ENCODE measurements around the gene ACADS.

- TF ChIP-seq GATA2 (IDR thresholded peaks at IDR 0.05; ENCODE audit: low read depth, low read length) (no peak), GATA3 (IDR thresholded peaks at IDR 0.05; ENCODE audit: low read depth, low read length) (no peak)
Measured at GRCh38 chr12:120722784-120723183, 2.8 kb upstream of the ACADS start.

Data from SH-SY5Y (cell line).